Measurements from ENCODE around the gene LRRC55.

Gene LRRC55

GRCh38 chr11:57235761-57236703, 54.3 kb downstream of the LRRC55 start:
- no peak for DNase-seq (ENCODE audit: low read depth, low spot score)

GRCh38 chr11:57237204-57237681, 55.5 kb downstream of the LRRC55 start, which contains the start of gene APLNR:
APLNR (minus strand) TSS chr11:57237250; CDS start chr11:57237004, 246 bp downstream.
- DNase-seq (ENCODE audit: low read depth, low spot score), result no peak

GRCh38 chr11:57239348-57239747, 57.6 kb downstream of the LRRC55 start:
- no peak for DNase-seq (ENCODE audit: low read depth, low spot score)

GRCh38 chr11:57240007-57240406, 58.3 kb downstream of the LRRC55 start:
- no peak for DNase-seq (ENCODE audit: low read depth, low spot score)

- DNase-seq (ENCODE audit: low read depth, low spot score), result no peak
Measured at GRCh38 chr11:57240757-57241156, 59.0 kb downstream of the LRRC55 start.
